ENCODE data around the gene PAFAH1B1.
A peak's percentile ranks its signal among the peaks of the same experiment; 100 is the strongest.
"Not testable (repeated sequence)": the region's sequence is repeated elsewhere in the genome, so short reads cannot be mapped to it uniquely, and the experiment has no call there.

PAFAH1B1 gene

DNA sequence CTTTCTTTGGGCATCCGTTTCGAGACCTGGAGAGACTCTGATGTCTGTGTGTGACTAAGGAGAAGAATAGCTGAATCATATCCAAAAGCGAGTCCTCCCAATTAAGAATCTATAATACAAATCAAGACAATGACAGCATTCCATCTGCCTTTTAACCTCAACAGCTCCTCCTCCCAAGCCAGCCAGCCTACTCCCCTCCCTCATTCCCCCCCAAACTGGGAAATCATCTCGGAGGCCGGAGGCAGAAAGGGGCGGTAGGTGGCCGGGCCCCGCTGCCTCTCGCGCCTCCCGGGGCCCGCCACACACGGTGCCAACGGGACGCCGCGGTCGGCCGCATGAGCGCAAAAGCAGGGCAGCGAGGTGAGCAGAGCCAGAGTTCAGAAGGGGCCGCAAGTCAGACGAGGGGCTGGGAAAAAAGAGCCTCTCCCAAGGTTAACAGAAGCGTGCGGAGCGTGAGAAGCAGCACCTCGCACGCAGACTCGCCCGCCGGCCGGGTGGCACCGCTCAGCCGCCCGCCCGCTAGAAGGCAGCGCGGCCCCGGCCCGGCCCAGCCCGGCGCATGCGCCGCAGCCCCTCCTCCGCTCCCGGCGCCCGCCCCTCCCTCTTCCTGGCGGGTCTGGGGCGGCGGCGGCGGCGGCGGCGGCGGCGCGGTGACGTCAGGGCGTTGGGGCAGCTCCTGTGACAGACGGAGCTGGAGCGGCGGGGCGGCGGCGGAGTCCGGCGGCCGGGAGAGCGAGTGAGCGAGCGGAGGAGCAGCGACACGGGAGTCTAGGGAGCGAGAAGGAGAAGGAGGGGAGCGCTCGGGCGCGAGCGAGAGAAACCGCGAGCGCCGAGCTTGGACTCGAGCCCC lies at the start of gene PAFAH1B1:
Gene PAFAH1B1 (plus strand): TSS at position 684 of the 850 bp plus-strand sequence. CDS start 44,635 bp downstream, outside the sequence.
- DNase-seq: peak; percentile 98

DNA sequence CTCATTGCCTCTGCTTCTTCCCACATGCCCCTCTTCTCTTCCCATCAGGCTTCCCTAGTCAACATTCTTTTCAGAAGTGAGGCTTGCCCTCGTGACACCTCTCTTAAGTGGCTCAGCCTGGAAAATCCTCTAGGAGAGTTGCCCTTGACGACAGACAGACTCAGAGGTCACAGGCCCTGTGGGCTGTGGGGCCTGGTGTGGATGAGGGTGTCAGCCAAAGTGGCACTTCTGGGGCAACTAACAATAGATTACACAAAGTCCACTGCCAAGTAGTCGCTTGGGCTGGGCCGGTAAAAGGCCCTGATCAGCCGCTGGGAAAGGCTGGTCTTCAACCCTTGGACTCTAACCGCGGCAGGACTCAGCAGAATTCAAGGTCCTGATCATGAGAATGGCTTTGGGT lies 48.1 kb upstream of the PAFAH1B1 start:
- DNase-seq: no peak

DNA sequence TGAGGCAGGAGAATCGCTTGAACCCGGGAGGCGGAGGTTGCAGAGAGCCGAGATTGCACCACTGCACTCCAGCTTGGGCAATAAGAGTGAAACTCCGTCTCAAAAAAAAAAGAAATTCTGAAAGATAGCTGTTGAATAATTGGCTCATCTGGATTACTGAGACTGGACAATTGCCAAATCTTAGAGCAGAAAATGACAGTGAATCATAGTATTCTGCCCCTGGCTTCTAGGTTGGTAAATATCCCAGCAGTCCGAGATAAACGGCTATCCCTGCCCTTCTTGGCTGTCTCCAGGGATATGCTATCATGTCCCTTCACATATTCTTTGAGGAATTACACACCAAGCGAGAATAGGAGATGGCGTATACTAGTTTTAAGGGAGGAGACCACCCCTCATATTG lies 46.3 kb upstream of the PAFAH1B1 start:
- no peak for DNase-seq

DNA sequence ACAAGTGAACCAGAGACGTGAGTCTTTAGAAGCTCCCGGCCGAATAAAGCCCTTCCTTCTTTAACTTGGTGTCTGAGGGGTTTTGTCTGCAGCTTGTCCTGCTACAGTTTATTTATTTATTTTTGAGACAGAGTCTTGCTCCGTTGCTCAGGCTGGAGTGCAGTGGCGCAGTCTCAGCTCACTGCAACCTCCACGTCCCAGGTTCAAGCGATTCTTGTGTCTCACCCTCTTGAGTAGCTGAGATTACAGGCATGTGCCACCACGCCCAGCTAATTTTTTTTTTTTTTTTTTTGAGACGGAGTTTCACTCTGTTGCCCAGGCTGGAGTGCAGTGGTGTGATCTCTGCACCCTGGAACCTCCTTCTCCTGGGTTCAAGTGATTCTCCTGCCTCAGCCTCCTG lies 45.4 kb upstream of the PAFAH1B1 start:
- not testable (repeated sequence) for DNase-seq

DNA sequence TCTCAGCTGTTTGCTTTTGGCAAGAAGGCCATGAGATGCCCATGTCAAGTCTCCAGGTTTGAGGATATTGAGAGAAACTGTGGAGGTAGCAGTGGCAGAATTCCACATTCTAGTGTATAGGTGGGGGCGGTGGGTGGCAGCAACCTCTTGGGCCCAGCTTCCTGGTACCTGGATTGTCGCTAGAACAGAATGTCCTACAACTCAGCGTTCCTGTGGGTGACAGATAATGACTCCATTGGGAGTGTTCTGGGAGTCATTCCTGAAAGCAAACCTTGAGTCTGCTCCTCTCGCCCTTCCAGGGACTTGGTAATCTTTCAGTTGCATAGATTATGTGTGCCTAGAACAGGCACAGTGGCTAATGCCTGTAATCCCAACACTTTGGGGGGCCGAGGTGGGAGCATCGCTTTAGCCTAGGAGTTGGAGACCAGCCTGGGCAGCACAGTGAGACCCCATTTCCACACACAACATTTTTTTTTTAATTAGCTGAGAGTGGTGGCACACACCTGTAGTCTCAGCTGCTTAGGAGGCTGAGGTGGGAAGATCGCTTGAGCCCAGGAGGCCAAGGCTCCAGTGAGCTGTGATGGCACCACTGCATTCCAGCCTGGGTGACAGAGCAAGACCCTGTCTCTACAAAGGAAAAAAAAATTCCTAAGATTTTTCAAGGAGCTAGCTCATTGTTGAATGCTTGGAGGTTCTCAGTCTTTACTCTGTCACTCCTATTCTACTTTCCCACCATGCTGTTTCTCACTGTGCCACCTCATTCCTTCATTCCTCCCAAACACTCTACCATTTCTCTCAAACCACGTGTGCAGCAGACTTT lies 43.9 kb upstream of the PAFAH1B1 start:
- DNase-seq: no peak

DNA sequence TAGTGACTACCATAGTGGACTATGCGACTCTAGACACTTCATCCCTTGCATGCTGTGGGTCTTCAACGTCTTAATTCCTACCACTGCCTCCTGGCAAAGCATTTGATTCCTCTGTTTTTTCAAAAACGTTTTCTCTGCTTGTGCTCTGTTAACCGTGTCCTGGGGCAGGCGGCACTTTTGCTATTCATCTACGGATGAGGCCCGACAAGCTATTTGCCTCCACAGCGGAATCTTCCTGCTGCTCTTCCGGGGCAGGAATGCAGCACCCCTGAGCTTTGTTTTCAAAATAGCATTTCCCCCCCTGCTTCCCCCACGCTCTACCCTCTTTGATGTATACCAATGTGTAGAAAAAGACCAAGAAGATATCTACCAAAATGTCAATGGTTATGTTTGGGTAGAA lies 42.0 kb upstream of the PAFAH1B1 start:
- DNase-seq: no peak

DNA sequence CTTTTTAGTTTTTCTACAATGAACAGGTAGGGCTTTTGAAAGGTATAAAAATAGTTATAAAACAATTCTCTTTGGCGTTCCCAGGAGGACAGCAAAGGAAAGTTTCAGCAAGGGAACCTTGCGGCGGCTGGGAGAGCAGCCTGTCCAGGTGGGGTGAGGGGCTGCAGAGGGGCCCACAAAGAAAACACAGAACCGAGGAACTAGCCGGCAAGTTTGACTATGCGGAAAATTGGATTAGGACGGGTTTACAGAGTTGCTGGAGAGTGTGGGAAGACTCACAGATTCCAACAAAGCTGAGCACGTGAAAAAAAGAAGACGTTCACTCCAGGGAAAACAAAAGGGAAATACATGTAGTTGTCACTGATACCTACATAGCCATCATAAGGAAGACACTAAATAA lies 41.5 kb upstream of the PAFAH1B1 start:
- DNase-seq: no peak

DNA sequence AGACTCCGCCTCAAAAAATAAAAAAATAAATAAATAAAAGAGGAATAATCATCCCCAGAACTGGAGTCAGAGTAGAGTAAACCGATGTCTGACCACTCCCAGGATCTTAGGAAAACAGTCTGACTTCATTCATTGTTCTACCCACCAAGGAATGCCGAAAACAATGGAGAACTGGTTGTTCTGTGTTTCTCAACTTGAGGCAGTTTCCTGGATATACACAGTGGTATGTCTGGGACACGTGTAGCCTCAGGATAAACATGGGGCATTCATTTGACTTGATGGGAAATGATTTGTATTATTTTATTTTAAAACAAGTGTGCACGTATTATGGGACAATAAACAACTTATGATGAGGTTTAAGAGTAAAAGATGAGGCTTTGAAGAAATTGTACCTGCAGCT lies 32.8 kb upstream of the PAFAH1B1 start:
- DNase-seq: no peak

DNA sequence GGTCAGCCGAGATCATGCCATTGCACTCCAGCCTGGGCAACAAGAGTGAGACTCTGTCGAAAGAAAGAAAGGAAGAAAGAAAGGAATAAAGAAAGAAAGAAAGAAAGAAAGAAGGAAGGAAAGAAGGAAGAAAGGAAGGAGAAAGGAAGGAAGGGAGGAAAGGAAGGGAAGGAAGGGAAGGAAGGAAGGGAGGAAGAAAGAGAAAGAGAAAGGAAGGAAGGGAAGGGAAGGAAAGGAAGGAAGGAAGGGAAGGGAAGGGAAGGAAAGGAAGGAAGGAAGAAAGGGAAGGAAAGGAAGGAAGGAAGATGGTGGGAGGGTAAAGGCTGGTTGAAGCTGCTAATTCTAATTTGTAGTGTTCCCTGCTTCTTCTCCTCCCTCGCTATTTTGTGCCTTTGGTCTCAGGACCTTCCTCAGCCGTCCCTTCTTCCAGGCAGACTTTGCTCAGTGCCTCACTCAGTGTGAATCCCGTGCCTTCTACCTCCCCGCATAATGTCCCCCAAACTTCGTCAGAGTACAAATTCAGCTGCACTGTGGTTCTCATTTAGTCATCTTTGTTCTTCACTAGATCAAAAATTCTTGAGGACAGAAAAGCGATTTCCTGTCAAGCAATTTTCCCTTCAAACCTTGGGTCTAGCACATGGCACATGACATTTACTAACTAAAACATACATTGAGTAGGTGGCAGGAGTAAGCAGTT lies 31.1 kb upstream of the PAFAH1B1 start:
- DNase-seq: no peak

DNA sequence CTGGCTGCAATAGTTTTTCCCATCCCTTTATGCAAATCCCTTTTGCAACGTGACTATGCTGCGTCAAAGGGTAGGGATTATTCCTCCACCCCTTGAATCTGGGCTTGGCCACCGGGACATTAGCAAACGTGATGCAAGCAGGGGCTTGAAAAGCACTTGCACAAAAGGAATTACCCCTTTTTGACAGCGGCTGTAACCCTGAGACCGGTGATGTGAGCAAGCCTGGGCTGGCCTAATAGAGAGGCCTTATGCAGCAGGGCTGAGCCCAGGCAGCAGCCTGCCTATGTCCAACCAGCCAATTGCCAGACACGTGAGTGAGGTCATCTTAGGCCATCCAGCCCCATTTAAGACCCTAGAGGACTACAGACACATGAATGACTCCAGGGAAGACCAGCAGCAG lies 30.4 kb upstream of the PAFAH1B1 start:
- DNase-seq: no peak

DNA sequence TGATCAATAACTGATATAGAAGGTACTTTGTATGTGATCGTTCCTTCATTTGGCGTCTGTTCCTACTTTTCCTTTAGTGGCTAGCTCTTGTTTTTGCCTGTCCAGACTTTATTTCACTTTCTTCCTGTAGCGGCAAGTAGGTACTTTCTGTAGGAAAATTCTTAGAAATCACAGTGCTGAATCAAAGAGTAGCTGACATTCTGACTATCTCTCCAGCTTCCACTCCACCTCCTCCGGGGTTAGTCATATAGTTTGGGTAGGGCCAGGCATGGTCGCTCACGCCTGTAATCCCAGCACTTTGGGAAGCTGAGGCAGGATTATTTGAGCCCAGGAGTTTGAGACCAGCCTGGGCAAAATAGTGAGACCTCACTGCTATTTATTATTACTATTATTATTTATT lies 29.9 kb upstream of the PAFAH1B1 start:
- DNase-seq: no peak

DNA sequence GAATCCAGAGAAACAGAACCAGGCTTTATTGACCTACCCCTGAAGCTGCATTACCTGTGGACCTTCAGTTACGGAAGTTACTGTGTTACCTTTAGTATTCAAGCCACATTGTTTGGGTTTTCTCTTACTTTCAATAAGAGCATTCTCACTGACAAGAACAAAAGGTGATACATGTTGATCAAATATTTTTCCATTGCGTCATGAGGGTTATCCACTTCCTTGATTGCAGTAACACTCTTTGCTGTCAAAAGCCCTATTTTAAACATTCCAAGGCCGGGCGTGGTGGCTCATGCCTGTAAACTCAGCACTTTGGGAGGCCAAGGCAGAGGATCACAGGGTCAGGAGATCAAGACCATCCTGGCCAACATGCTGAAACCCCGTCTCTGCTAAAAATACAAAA lies 28.6 kb upstream of the PAFAH1B1 start:
- no peak for DNase-seq

DNA sequence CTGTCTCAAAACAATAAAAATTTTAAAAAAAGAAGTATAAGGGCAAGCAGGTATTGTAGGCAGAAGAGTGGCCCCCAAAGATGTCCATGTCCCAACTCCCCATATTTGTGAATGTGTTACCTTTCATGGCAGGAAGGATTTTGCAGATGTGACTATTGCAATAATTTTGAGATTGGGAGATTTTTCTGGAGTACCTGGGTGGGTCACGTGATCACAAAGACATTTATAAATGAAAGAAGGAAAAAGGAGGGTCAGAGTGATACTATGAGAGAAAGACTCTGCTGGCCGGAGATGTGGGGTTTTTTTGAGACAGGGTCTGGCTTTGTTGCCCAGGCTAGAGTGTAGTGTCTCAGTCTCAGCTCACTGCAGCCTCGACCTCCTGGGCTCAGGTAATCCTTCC lies 27.4 kb upstream of the PAFAH1B1 start:
- DNase-seq: no peak

DNA sequence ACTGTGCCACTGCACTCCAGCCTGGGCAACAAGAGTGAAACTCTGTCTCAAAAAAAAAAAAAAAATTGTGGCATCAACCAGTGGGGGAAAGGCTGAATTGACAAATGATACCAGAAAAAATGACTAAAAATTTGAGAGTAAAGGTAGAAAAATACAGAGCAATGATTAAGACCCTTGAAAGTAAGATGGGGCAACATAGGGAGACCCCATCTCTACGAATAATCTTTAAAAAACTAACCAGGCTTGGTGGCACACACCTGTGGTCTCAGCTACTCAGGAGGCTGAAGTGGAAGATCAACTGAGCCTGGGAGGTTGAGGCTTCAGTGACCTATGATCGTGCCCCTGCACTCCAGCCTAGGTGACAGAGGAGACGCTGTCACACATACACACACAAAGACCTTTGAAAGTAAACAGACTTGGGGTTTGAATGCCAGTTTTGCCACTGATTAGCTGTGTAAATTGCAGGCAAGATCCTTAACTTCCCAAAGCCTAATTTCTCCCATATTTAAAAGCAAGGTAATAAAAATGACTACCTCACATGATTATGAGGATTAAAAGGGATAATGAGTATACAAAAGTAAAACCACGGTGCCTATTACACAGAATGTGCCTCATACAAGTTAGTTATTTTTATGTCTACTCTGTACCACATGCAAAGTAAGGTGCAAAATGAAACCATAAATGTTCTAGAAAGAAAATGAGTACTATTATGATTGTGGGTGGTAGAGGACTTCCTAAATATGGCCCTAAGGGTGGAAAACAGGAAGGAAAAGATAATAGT lies 21.7 kb upstream of the PAFAH1B1 start:
- DNase-seq: no peak

DNA sequence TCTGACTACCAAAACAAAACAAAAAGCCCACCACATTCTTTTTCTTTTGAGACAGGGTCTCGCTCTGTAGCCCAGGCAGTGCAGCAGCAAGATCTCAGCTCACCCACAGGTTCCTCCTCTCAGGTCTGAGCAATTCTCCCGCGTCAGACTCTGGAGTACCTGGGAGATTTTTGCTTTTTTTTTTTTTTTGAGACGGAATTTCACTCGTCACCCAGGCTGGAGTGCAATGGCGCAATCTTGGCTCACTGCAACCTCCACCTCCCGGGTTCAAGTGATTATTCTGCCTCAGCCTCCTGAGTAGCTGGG lies 21.2 kb upstream of the PAFAH1B1 start:
- not testable (repeated sequence) for DNase-seq

DNA sequence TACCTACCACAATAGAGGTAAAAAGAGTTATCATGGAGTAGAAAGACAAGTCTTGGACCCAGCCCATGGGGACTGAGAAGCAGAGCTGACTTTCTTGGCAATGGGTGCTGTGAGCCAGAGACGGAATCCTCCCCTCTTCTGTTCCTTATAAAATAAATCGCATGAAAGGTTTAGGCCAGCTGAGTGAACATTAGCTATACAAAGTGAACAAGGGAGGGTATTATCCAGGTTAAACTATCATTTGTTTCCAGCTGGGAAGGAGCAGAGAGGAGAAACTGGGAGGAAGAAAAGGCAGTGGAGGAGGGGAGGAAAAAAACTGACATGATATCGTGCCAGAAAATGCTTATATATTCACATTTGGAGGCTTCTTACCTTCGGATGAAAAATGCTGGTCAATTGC lies 13.3 kb upstream of the PAFAH1B1 start:
- no peak for DNase-seq

DNA sequence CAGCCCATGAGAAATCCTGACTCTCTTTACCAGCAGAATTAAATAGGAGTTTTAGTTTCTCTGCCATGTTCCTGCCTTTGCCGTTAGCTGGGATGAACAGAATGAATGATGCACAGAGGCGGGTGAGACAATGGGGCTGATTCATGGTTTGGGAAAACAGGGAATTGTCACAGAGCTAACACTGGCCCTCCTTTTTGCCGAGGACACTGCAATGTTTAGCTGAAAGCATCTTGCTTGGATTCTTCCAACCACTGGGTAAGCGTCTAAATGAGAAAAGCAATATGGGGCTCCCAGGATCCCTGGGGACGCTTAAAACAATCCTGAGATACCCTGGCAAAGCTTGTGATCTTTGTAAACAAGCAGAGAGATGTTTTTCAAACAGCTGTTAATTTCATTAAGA lies 12.8 kb upstream of the PAFAH1B1 start:
- DNase-seq: no peak

DNA sequence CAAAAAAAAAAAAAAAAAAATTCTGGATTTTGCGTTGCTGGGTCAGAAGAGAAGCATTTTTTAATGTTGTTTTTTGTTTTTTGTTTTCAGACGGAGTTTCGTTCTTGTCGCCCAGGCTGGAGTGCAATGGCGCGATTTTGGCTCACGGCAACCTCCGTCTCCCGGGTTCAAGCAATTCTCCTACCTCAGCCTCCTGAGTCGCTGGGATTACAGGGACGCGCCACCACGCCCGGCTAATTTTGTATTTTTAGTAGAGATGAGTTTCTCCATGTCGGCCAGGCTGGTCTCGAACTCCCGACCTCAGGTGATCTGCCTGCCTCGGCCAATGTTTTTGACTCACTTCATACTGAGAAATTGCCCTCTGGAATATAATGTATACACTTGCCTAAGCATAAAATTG lies 11.0 kb upstream of the PAFAH1B1 start:
- no peak for DNase-seq

DNA sequence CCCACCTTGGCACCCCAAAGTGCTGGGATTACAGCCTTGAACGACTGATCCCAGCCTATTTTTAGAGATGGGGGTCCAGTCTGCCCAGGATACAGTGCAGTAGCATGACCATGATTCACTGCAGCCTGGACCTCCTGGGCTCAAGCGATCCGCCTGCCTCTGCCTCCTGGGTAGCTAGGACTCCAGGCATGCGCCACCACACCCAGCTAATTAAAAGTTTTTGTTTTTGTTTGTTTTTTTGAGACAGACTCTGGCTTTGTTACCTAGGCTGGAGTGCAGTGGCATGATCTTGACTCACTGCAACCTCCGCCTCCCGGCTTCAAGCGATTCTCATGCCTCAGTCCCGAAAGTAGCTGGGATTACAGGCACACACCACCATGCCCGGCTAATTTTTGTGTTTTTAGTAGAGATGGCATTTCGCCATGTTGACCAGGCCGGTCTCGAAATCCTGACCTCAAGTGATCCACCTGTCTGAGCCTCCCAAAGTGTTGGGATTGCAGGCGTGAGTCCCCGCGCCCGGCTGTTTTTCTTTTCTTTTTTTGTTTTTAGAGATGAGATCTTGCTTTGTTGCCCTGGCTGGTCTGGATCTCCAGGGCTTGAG lies 2.3 kb upstream of the PAFAH1B1 start:
- DNase-seq: no peak

DNA sequence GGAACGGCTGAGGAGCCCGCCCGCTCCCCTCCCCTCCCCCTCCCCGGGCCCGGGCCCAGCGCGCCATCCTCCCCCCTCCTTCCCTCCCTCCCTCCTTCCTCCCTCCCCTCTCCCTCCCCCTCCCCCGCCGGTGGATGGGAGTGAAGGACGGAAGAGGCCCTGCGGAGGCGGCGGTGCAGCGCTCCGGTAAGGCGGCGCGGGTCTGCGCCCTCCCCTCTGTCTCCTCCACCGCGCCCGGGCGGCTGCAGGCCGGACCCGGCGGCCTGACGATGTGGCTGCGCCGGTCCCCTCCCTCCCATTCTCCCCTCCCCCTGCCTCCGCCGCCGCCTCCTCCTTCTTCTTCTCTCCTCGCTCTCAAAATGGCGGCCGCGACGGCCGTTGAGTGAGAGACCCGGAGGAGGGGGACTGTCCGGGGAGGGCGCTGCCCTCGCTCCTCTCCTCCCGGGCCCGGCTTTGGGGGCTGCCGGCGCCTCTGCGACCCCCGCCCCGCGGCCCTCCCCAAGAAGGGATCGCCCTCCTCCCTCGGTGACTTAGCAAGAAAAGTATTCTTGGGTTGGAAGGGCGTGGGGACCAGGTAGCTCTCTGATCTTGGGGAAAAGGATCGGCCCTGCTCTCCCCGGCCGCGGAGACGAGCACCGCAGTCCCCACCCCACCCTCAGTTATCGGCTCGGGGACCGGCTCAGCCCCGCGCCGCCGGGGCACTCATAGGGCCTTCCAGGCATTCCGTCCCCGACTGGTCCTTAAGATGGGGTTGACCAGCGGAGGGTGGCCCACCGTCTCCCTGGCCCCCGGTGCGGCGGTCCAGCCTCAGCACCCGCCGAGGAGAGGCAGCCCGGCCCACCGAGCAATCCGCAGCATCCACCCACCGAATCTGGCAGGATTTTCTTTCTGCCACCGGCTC lies 617 bp downstream of the PAFAH1B1 start:
- DNase-seq: peak; percentile 88
